ENCODE data around the gene TAOK1.

The TAOK1 gene

DNA sequence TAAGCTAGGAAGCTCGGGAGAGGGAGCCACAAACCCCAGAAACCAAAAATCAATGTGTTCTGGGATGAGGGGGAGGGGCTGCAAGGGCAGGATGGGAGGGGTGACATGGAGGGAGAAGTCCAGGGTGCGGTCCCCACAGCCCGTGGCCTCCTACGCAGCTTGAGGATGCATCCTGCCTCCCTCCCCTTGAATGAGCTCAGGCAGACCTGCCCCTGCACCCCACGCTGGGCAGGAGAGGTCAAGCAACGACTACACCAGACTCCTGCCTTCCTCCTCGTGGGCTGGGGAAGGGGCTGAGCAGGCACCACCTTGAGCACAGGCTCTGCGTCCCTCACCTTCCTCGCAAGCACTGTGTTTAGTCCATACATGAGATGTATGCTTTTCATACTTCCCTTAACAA is 206.6 kb downstream of the TAOK1 start:
- no peak for DNase-seq

DNA sequence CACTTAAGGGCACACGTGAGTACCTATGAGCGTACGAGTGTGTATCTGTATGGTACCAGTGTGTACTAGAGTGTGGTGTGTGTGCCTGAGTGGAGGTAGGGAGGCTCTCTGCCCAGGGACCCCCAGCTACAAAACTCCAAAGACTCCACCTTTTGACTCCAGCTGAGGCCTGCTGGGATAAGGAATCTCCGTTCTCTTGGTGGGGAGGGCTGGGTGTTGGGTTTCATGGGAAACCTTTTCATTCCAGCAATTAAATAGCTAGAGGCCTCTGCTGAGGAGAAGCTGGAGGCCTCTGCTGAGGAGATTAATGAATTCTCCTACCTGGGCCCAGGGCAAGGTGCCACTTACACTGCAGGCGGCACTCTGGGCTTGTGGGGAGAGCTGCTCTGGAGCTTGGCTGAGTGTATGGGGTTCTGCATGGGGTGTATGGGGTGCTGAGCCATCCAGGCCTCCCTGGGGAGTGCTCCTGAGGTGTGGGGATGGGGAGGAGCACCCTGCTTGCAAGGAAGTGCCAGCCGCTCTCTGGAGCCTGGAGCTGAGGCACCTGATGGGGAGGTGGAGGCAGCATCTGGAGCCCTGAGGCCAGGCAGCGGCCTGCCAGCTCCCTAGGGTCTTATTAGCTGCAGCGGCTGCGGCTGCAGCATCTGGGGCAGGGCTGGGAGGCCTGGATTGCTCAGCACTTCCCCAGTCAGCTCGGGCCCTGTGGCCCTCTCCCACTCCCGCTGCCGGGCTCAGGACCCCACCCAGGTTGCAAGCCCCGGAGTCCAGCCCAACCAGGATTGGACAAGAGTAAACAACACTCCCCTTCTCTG is 207.4 kb downstream of the TAOK1 start:
- DNase-seq, result no peak

Data from stimulated activated CD4-positive, alpha-beta T cell treated with anti-CD3 and anti-CD28 coated beads, Interleukin-4, amount 100 ng/mL, for 24 hours (primary cell).